GM23248 (cell line): ENCODE results near the gene RTL10. TPM values are rescaled to one million over a fixed set of nuclear protein-coding genes. Genes with fewer than 3 reads are reported as not detected.
A peak's percentile ranks its signal among the peaks of the same experiment; 100 is the strongest.

ENCODE experiments used
- DNase-seq: peaks from one replicate; pipeline ENCODE4 v3.0.0-alpha.2; 2015
- H2AFZ ChIP-seq: fragments of 200-600 bp; sonication (generic); 2 replicates; pipeline ENCODE4 v1.6.1; 2016; ENCODE audit warnings: antibody characterized with exemption
- H3F3A ChIP-seq: fragments of 200-600 bp; sonication (generic); 2 replicates; pipeline ENCODE4 v1.6.1; 2016; ENCODE audit warnings: mild to moderate bottlenecking, antibody characterized with exemption, mixed run types; ENCODE audit not compliant: insufficient read depth
- H3K27ac ChIP-seq: fragments of 200-600 bp; sonication (generic); 2 replicates; pipeline ENCODE4 v1.5.1; 2016; ENCODE audit warnings: mild to moderate bottlenecking
- H3K27me3 ChIP-seq: fragments of 200-600 bp; sonication (generic); replicated peaks from 2 replicates; pipeline ENCODE4 v1.6.1; 2016; ENCODE audit warnings: mild to moderate bottlenecking; ENCODE audit not compliant: insufficient read depth
- H3K36me3 ChIP-seq: fragments of 200-600 bp; sonication (generic); 2 replicates; pipeline ENCODE4 v1.6.1; 2016; ENCODE audit warnings: low read depth, mild to moderate bottlenecking
- H3K4me1 ChIP-seq: fragments of 200-600 bp; sonication (generic); 2 replicates; pipeline ENCODE4 v1.6.1; 2016; ENCODE audit warnings: mild to moderate bottlenecking; ENCODE audit not compliant: insufficient read depth
- H3K4me2 ChIP-seq: fragments of 200-600 bp; sonication (generic); one replicate; pipeline ENCODE4 v1.6.1; 2016; ENCODE audit warnings: mild to moderate bottlenecking; ENCODE audit not compliant: unreplicated experiment
- H3K4me3 ChIP-seq: fragments of 200-600 bp; sonication (generic); 2 replicates; pipeline ENCODE4 v1.5.1; 2016; ENCODE audit warnings: mild to moderate bottlenecking
- H3K79me2 ChIP-seq: fragments of 200-600 bp; sonication (generic); 2 replicates; pipeline ENCODE4 v1.6.1; 2016; ENCODE audit warnings: mild to moderate bottlenecking; ENCODE audit not compliant: insufficient read depth
- H3K9ac ChIP-seq: fragments of 200-600 bp; sonication (generic); 2 replicates; pipeline ENCODE4 v1.6.1; 2016; ENCODE audit warnings: mild to moderate bottlenecking
- H3K9me2 ChIP-seq: fragments of 200-600 bp; sonication (generic); 2 replicates; pipeline ENCODE4 v1.6.1; 2016; ENCODE audit warnings: mixed run types, mild to moderate bottlenecking, moderate library complexity; ENCODE audit not compliant: insufficient read depth
- H3K9me3 ChIP-seq: fragments of 200-600 bp; sonication (generic); one replicate; pipeline ENCODE4 v1.6.1; 2017; ENCODE audit warnings: low read depth
- H4K20me1 ChIP-seq: fragments of 200-600 bp; sonication (generic); 2 replicates; pipeline ENCODE4 v1.6.0; 2016; ENCODE audit not compliant: insufficient read depth
- EZH2 ChIP-seq: fragments of 200-600 bp; sonication (generic); IDR thresholded peaks from 2 replicates; pipeline ENCODE4 v1.6.1; 2018; ENCODE audit warnings: antibody characterized with exemption, mild to moderate bottlenecking; ENCODE audit not compliant: insufficient read depth, poor library complexity, severe bottlenecking
- EZH2phosphoT487 ChIP-seq: fragments of 200-600 bp; sonication (generic); IDR thresholded peaks from 2 replicates; pipeline ENCODE4 v1.6.1; 2018; ENCODE audit warnings: antibody characterized with exemption, moderate library complexity, mild to moderate bottlenecking, low read depth; ENCODE audit not compliant: insufficient read depth
- WGBS, 2 experiments: methylation state at CpG; one replicate each; pipeline ENCODE4 v1.1.6; 2015 to 2017; ENCODE audit warnings: low lambda C conversion rate in 2 of 2, low coverage in 1 of 2; ENCODE audit errors: missing lambda C conversion rate in 2 of 2; 5-methylcytosine and 5-hydroxymethylcytosine counted together
- in situ Hi-C: fragments of 300-500 bp; cut with MboI; formaldehyde crosslinking; loops from 2 replicates; pipeline ENCODE4 v1.15.0; 2020
- polyA plus RNA-seq: library from polyadenylated mRNA; unstranded; fragments of >200 nt; fragmentation: Nextera tagmentation; extraction: Ambion mirVana; gene quantifications from 2 replicates; pipeline ENCODE4 v1.2.1, GENCODE V29; 2016
- total RNA-seq: library from RNA; depleted of rRNA; stranded (reverse); fragments of >200 nt; shearing (Covaris generic); gene quantifications from 2 replicates; pipeline ENCODE4 v1.2.3, GENCODE V29; 2014

The RTL10 gene
- total and polyA plus RNA-seq, 2 experiments from 2014 or later = 14.2 to 23.8 TPM

GRCh38 chr22:19857382-19857781, 2.7 kb upstream of the RTL10 start:
- H3F3A ChIP-seq = peaks cover 11% of the 10 kb centered on the region
- no peak overlapping the region for H3K9ac ChIP-seq
- H3K4me1 ChIP-seq = peaks cover 16% of the 10 kb centered on the region
- no peak for DNase-seq
- H3K27ac ChIP-seq = no peak overlapping the region
- no peak overlapping the region for H3K4me2 ChIP-seq
- H4K20me1 ChIP-seq = no peaks in the 10 kb centered on the region
- no peaks in the 10 kb centered on the region for H3K36me3 ChIP-seq
- no peaks in the 10 kb centered on the region for H3K27me3 ChIP-seq
- H2AFZ ChIP-seq = no peak overlapping the region
- in situ Hi-C loops = no loop called here
- H3K9me2 ChIP-seq = no peaks in the 10 kb centered on the region
- no peak overlapping the region for H3K4me3 ChIP-seq
- no peaks in the 10 kb centered on the region for H3K9me3 ChIP-seq
- H3K79me2 ChIP-seq = peaks cover 45% of the 10 kb centered on the region
- WGBS, 2 experiments = 98 to 100% methylated on average over 3 of the region's 3 CpGs
- TF ChIP-seq EZH2phosphoT487 (no peak), EZH2 (no peak)

GRCh38 chr22:19855504-19856409, 1.1 kb upstream of the RTL10 start:
- TF ChIP-seq EZH2phosphoT487 = no peak
- TF ChIP-seq EZH2 = no peak
- Histone ChIP-seq H2AFZ (peak overlapping the region; percentile 76), H3K9me3 (no peaks in the 10 kb centered on the region), H3K27me3 (no peaks in the 10 kb centered on the region), H3K9me2 (no peaks in the 10 kb centered on the region), H3K4me1 (peaks cover 19% of the 10 kb centered on the region), H3K27ac (peak overlapping the region; percentile 91), H3K4me2 (peak overlapping the region; percentile 85), H3F3A (peaks cover 11% of the 10 kb centered on the region), H3K9ac (peak overlapping the region; percentile 93), H4K20me1 (no peaks in the 10 kb centered on the region), H3K79me2 (peaks cover 61% of the 10 kb centered on the region), H3K4me3 (peak overlapping the region; percentile 99), H3K36me3 (no peaks in the 10 kb centered on the region)
- in situ Hi-C loops = no loop called here
- peak; percentile 81 for DNase-seq
- WGBS, 2 experiments = 12% methylated on average over 21 to 23 of the region's 24 CpGs

GRCh38 chr22:19853879-19854777, 546 bp downstream of the RTL10 start:
- TF ChIP-seq EZH2 (no peak), EZH2phosphoT487 (no peak)
- no peaks in the 10 kb centered on the region for H3K9me3 ChIP-seq
- peaks cover 77% of the 10 kb centered on the region for H3K79me2 ChIP-seq
- peak overlapping the region; percentile 64 for H3K27ac ChIP-seq
- H3K36me3 ChIP-seq = no peaks in the 10 kb centered on the region
- peak overlapping the region; percentile 99 for H3K4me3 ChIP-seq
- peak overlapping the region; percentile 73 for H2AFZ ChIP-seq
- H3K27me3 ChIP-seq = no peaks in the 10 kb centered on the region
- WGBS, 2 experiments = 2 to 4% methylated on average over 38 to 41 of the region's 49 CpGs
- DNase-seq = peak; percentile 31
- peak overlapping the region; percentile 89 for H3K4me2 ChIP-seq
- H3K4me1 ChIP-seq = peaks cover 23% of the 10 kb centered on the region
- H3F3A ChIP-seq = peaks cover 15% of the 10 kb centered on the region
- no peaks in the 10 kb centered on the region for H3K9me2 ChIP-seq
- H4K20me1 ChIP-seq = no peaks in the 10 kb centered on the region
- peak overlapping the region; percentile 93 for H3K9ac ChIP-seq
- in situ Hi-C loops = no loop called here
